Thoracic aorta (tissue), 2 donors: Measurements from ENCODE around the gene ISCA1. TPM values are rescaled to one million over a fixed set of nuclear protein-coding genes. Genes with fewer than 3 reads are reported as not detected.

ENCODE experiments used
- ATAC-seq: fragments of 150-250 bp; one replicate; pipeline ENCODE4 v1.8.0; 2017; ENCODE audit warnings: low read depth; ENCODE audit not compliant: insufficient number of reproducible peaks, low FRiP score
- DNase-seq: peaks from one replicate; pipeline ENCODE4 v3.0.0-alpha.2; 2020; ENCODE audit warnings: low spot score
- H3K27ac ChIP-seq, 2 donors: fragments of 200-600 bp; sonication (generic); 1 replicate in 1 of 2; 2 replicates in 1 of 2; pipeline ENCODE4 v1.5.1; 2016; ENCODE audit warnings: mild to moderate bottlenecking in 2 of 2, moderate library complexity in 2 of 2
- H3K27me3 ChIP-seq: fragments of 200-600 bp; sonication (generic); replicated peaks from 2 replicates; pipeline ENCODE4 v1.6.0; 2016; ENCODE audit warnings: mild to moderate bottlenecking; ENCODE audit not compliant: insufficient read depth
- H3K36me3 ChIP-seq: fragments of 200-600 bp; sonication (generic); one replicate; pipeline ENCODE4 v1.5.1; 2016
- H3K4me1 ChIP-seq, 2 donors: fragments of 200-600 bp; sonication (generic); 1 replicate in 1 of 2; 2 replicates in 1 of 2; pipeline versions ENCODE4 v1.5.1 to v1.6.0; 2016; ENCODE audit warnings: low read depth in 2 of 2, mild to moderate bottlenecking in 1 of 2; ENCODE audit not compliant: control insufficient read depth in 1 of 2
- H3K4me3 ChIP-seq: fragments of 200-600 bp; sonication (generic); 2 replicates; pipeline ENCODE4 v1.5.1; 2016; ENCODE audit warnings: mild to moderate bottlenecking
- H3K9me3 ChIP-seq: fragments of 200-600 bp; sonication (generic); 2 replicates; pipeline ENCODE4 v1.5.1; 2016
- total RNA-seq, 2 donors: library from RNA; depleted of rRNA; stranded (reverse); fragments of >200 nt; gene quantifications; one replicate each; pipeline versions ENCODE4 v1.1.0 to v1.2.3, GENCODE V29; 2016
- TF ChIP-seq, protein P1 (sequence below): fragments of 200-600 bp; sonication (generic); IDR thresholded peaks from one replicate; pipeline ENCODE4 v1.5.1; 2019; ENCODE audit warnings: antibody characterized with exemption

The ISCA1 gene
- total RNA-seq, 2 donors from 2014 or later: 25.9 to 37.9 TPM

GRCh38 chr9:86252870-86253269, 29.5 kb downstream of the ISCA1 start:
- DNase-seq (no peak), ATAC-seq (no peak)
- Histone ChIP-seq H3K27ac (no peak overlapping the region), H3K4me1 (no peaks in the 10 kb centered on the region), H3K27me3 (no peaks in the 10 kb centered on the region), H3K36me3 (no peaks in the 10 kb centered on the region), H3K4me3 (no peak overlapping the region), H3K9me3 (no peaks in the 10 kb centered on the region)
- TF ChIP-seq, protein P1, sequence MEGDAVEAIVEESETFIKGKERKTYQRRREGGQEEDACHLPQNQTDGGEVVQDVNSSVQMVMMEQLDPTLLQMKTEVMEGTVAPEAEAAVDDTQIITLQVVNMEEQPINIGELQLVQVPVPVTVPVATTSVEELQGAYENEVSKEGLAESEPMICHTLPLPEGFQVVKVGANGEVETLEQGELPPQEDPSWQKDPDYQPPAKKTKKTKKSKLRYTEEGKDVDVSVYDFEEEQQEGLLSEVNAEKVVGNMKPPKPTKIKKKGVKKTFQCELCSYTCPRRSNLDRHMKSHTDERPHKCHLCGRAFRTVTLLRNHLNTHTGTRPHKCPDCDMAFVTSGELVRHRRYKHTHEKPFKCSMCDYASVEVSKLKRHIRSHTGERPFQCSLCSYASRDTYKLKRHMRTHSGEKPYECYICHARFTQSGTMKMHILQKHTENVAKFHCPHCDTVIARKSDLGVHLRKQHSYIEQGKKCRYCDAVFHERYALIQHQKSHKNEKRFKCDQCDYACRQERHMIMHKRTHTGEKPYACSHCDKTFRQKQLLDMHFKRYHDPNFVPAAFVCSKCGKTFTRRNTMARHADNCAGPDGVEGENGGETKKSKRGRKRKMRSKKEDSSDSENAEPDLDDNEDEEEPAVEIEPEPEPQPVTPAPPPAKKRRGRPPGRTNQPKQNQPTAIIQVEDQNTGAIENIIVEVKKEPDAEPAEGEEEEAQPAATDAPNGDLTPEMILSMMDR: no peak

- no peaks in the 10 kb centered on the region for H3K27me3 ChIP-seq
- H3K36me3 ChIP-seq: no peaks in the 10 kb centered on the region
- TF ChIP-seq, protein P1: no peak
- no peak for ATAC-seq
- H3K4me1 ChIP-seq: no peaks in the 10 kb centered on the region
- H3K9me3 ChIP-seq: no peaks in the 10 kb centered on the region
- DNase-seq: no peak
- H3K27ac ChIP-seq: no peak overlapping the region
- H3K4me3 ChIP-seq: no peak overlapping the region
These were observed 32.2 kb downstream of the ISCA1 start for GRCh38 chr9:86250123-86250522.

DNA sequence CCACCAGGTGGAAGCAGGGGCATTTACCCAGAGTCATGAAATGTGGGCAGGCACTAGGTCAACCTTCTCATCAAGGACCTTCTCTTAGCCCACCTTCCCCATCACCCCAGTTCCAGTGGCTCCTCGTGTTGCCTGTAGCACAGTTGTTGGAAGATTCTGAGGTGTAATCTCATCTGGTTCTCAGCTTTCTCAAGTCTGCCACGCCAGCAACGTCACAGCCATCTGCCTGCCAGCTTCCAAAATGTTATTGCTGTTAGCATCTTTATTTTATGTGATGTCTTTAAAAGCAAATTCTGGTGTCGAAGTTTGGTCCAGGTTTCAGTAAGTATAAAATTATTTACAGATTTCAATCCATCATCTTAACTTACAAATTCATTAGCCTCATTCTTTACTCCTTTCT, 33.6 kb downstream of the ISCA1 start:
- no peaks in the 10 kb centered on the region for H3K27me3 ChIP-seq
- no peak for DNase-seq
- no peak overlapping the region for H3K4me3 ChIP-seq
- no peak overlapping the region for H3K27ac ChIP-seq
- TF ChIP-seq, protein P1: no peak
- H3K9me3 ChIP-seq: no peaks in the 10 kb centered on the region
- H3K36me3 ChIP-seq: no peaks in the 10 kb centered on the region
- H3K4me1 ChIP-seq: no peaks in the 10 kb centered on the region
- no peak for ATAC-seq

- TF ChIP-seq, protein P1: no peak
- no peaks in the 10 kb centered on the region for H3K36me3 ChIP-seq
- H3K4me3 ChIP-seq: no peak overlapping the region
- H3K27me3 ChIP-seq: no peaks in the 10 kb centered on the region
- H3K4me1 ChIP-seq: no peaks in the 10 kb centered on the region
- no peaks in the 10 kb centered on the region for H3K9me3 ChIP-seq
- H3K27ac ChIP-seq: no peak overlapping the region
- no peak for DNase-seq
- ATAC-seq: no peak
These were observed 35.6 kb downstream of the ISCA1 start for GRCh38 chr9:86246752-86247161.

- no peaks in the 10 kb centered on the region for H3K36me3 ChIP-seq
- no peaks in the 10 kb centered on the region for H3K27me3 ChIP-seq
- ATAC-seq (no peak), DNase-seq (no peak)
- TF ChIP-seq, protein P1: no peak
- no peak overlapping the region for H3K4me3 ChIP-seq
- no peaks in the 10 kb centered on the region for H3K9me3 ChIP-seq
- H3K4me1 ChIP-seq: no peaks in the 10 kb centered on the region
- H3K27ac ChIP-seq: no peak overlapping the region
These were observed 40.3 kb downstream of the ISCA1 start for GRCh38 chr9:86242071-86242470.
